Measurements from ENCODE around the gene AMMECR1L. TPM values are rescaled to one million over a fixed set of nuclear protein-coding genes. Genes with fewer than 3 reads are reported as not detected.
"Not testable (repeated sequence)": the region's sequence is repeated elsewhere in the genome, so short reads cannot be mapped to it uniquely, and the experiment has no call there.

AMMECR1L gene
- 10 to 100 TPM in 2 of 4 donors, 1 to 10 TPM in 2; 8.2 to 14.2 (median 9.2) TPM for polyA plus RNA-seq
- long read RNA-seq, donor 1, result 0 reads
- long read RNA-seq, donor 2, result 0 reads
- long read RNA-seq, donor 3, full-length matches to known transcripts, result 1 of 1 reads
- long read RNA-seq, donor 3, partial matches to known transcripts, result 0 of 1 reads
- long read RNA-seq, donor 3, other reads (novel, unspliced or antisense), result 0 of 1 reads
- long read RNA-seq, donor 4, result 0 reads
- long read RNA-seq, donor 5, result 0 reads
- long read RNA-seq, donor 6, full-length matches to known transcripts, result 2 of 2 reads
- long read RNA-seq, donor 6, partial matches to known transcripts, result 0 of 2 reads
- long read RNA-seq, donor 6, other reads (novel, unspliced or antisense), result 0 of 2 reads
- long read RNA-seq, donor 7, result 0 reads
- long read RNA-seq, donor 8, result 0 reads
- long read RNA-seq, donor 9, result 0 reads
- long read RNA-seq, donor 10, full-length matches to known transcripts, result 4 of 4 reads
- long read RNA-seq, donor 10, partial matches to known transcripts, result 0 of 4 reads
- long read RNA-seq, donor 10, other reads (novel, unspliced or antisense), result 0 of 4 reads

DNA sequence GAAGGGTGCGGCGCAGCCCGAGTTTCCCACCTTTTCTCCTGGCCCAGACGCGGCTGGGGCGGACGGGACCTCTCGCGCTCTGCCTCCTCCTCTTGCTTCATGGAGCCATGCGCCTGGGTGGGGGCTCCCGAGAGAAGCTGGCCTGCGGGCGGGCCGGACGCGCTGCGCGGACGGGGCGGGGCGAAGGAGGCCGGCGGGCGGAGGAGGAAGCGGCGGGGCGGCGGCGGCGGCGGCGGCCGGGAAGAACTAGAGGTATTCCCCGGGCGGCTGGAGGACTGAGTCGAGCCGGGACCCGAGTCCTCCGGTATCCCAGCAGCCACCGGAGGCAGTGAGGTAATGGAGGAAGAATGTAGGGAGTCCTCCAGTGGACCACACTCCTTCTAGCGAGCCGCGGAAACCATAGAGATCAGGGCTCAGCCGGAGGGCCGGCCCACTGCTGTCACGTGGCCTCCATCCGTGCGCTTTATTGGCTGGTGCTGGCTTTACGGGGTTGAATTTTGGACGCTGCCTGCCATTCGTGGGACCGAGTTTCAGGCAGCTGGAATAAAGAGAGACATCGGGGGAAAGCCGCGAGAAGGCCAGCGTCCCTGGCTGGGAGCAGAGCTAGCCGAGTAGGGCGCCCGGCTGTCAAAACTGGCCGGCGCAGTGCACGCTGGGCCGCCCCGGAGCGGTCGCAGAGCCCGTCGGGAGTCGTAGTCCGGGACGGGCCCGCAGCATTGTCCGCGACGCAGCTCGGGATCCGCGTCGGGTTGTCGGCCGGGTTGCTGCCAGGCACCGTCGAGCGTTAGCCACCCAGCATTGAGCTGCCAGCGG lies at the start of gene AMMECR1L:
AMMECR1L (minus strand) TSS at position 177 of the 813 bp plus-strand sequence. CDS start 11,722 bp downstream, outside the sequence.
- peaks cover 0 to 21% (median 12%) of the 10 kb centered on the region in 3 donors for H3K4me1 ChIP-seq (ENCODE audit: control insufficient read depth in 3 of 3, insufficient read depth in 2 of 3, low read depth in 1 of 3, low read length in 2 of 3)
- not testable (repeated sequence) for H3K27me3 ChIP-seq (ENCODE audit: control insufficient read depth in 3 of 3, insufficient read depth in 3 of 3, low read length in 3 of 3); H3K9me3 ChIP-seq (ENCODE audit: control insufficient read depth in 2 of 2, insufficient read depth in 1 of 2, low read depth in 1 of 2, low read length in 1 of 2); FAIRE-seq
- peaks cover 0 to 12% (median 0%) of the 10 kb centered on the region in 3 donors for H3K36me3 ChIP-seq (ENCODE audit: control insufficient read depth in 3 of 3, insufficient read depth in 2 of 3, low read depth in 1 of 3, low read length in 3 of 3)
- DNase-seq, result peak; percentile 65 to 88
- WGBS, 3 donors, result 0 to 1% (median 0%) methylated on average over 24 to 76 of the region's 85 CpGs
- H3K27ac ChIP-seq (ENCODE audit: low read depth in 1 of 3, low read length in 2 of 3), result peak within 1 kb of the TSS; percentile 73 to 92 (median 90)
- H3K4me3 ChIP-seq (ENCODE audit: low read depth in 1 of 3, low read length in 3 of 3), result peak within 1 kb of the TSS; percentile 41 to 62 (median 58)

GRCh38 chr2:127935337-127935736 lies 49.6 kb upstream of the AMMECR1L start:
- no peaks in the 10 kb centered on the region for H3K27me3 ChIP-seq (ENCODE audit: control insufficient read depth in 3 of 3, insufficient read depth in 3 of 3, low read length in 3 of 3)
- no peaks in the 10 kb centered on the region for H3K9me3 ChIP-seq (ENCODE audit: control insufficient read depth in 2 of 2, insufficient read depth in 1 of 2, low read depth in 1 of 2, low read length in 1 of 2)
- no peaks in the 10 kb centered on the region for H3K4me1 ChIP-seq (ENCODE audit: control insufficient read depth in 3 of 3, insufficient read depth in 2 of 3, low read depth in 1 of 3, low read length in 2 of 3)
- peaks cover 0 to under 1% (median under 1%) of the 10 kb centered on the region in 3 donors for H3K36me3 ChIP-seq (ENCODE audit: control insufficient read depth in 3 of 3, insufficient read depth in 2 of 3, low read depth in 1 of 3, low read length in 3 of 3)
- FAIRE-seq, result no peak
- no peak for DNase-seq
- no peak overlapping the region for H3K27ac ChIP-seq (ENCODE audit: low read depth in 1 of 3, low read length in 2 of 3)
- 88 to 91% (median 89%) methylated on average over 6 of the region's 6 CpGs for WGBS, 3 donors
- H3K4me3 ChIP-seq (ENCODE audit: low read depth in 1 of 3, low read length in 3 of 3), result no peak overlapping the region

- Histone ChIP-seq H3K27me3 (ENCODE audit: control insufficient read depth in 3 of 3, insufficient read depth in 3 of 3, low read length in 3 of 3) (no peaks in the 10 kb centered on the region), H3K27ac (ENCODE audit: low read depth in 1 of 3, low read length in 2 of 3) (no peak overlapping the region), H3K4me1 (ENCODE audit: control insufficient read depth in 3 of 3, insufficient read depth in 2 of 3, low read depth in 1 of 3, low read length in 2 of 3) (no peaks in the 10 kb centered on the region), H3K4me3 (ENCODE audit: low read depth in 1 of 3, low read length in 3 of 3) (no peak overlapping the region), H3K9me3 (ENCODE audit: control insufficient read depth in 2 of 2, insufficient read depth in 1 of 2, low read depth in 1 of 2, low read length in 1 of 2) (no peaks in the 10 kb centered on the region), H3K36me3 (ENCODE audit: control insufficient read depth in 3 of 3, insufficient read depth in 2 of 3, low read depth in 1 of 3, low read length in 3 of 3) (no peaks in the 10 kb centered on the region)
- peak in 1 of 2 donors; percentile 5 for DNase-seq
- no peak for FAIRE-seq
- 51 to 60% (median 55%) methylated on average over 7 of the region's 7 CpGs for WGBS, 3 donors
These were observed 46.6 kb upstream of the AMMECR1L start for GRCh38 chr2:127932199-127932876.

DNA sequence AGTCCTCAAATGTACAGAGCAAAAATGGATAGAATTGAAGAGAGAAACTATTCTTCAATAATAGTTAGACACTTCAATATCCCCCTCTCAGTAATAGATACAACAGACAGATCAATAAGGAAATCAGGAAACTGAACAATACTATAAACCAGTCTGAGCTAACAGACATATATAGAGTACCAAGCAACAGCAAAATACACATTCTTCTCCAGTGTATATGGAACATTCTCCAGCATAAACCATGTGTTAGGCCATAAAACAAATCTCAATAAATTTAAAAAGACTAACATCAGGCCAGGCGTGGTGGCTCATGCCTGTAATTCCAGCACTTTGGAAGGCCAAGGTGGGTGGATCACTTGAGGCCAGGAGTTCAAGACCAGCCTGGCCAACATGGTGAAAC lies 43.7 kb upstream of the AMMECR1L start:
- Histone ChIP-seq H3K4me3 (ENCODE audit: low read depth in 1 of 3, low read length in 3 of 3) (no peak overlapping the region), H3K9me3 (ENCODE audit: control insufficient read depth in 2 of 2, insufficient read depth in 1 of 2, low read depth in 1 of 2, low read length in 1 of 2) (peaks cover 0 to 7% of the 10 kb centered on the region in 2 donors), H3K4me1 (ENCODE audit: control insufficient read depth in 3 of 3, insufficient read depth in 2 of 3, low read depth in 1 of 3, low read length in 2 of 3) (no peaks in the 10 kb centered on the region), H3K27me3 (ENCODE audit: control insufficient read depth in 3 of 3, insufficient read depth in 3 of 3, low read length in 3 of 3) (no peaks in the 10 kb centered on the region), H3K27ac (ENCODE audit: low read depth in 1 of 3, low read length in 2 of 3) (no peak overlapping the region), H3K36me3 (ENCODE audit: control insufficient read depth in 3 of 3, insufficient read depth in 2 of 3, low read depth in 1 of 3, low read length in 3 of 3) (no peaks in the 10 kb centered on the region)
- WGBS, 3 donors, result 72 to 85% (median 77%) methylated on average over 1 of the region's 1 CpG
- DNase-seq (no peak), FAIRE-seq (no peak)

DNA sequence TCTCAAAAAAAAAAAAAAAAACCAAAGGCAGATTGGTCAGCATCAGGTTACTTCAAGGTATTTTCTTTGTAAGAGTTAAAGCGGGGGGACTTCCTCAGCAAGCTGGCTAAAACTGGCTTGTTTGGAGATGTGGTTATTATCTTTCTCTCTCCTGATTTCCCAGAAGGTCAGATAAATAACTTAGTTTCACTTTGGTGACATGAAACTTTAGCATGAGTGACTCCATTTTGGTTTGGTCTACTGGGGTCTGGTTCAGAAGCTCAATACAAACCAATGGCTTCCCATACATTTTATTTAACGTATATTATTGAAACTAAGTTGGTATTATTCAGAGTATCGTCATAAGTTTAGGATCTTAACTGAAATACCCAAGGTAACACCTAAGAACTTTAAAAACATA lies 41.6 kb upstream of the AMMECR1L start:
- FAIRE-seq (no peak), DNase-seq (no peak)
- Histone ChIP-seq H3K9me3 (ENCODE audit: control insufficient read depth in 2 of 2, insufficient read depth in 1 of 2, low read depth in 1 of 2, low read length in 1 of 2) (peaks cover 0 to 7% of the 10 kb centered on the region in 2 donors), H3K4me1 (ENCODE audit: control insufficient read depth in 3 of 3, insufficient read depth in 2 of 3, low read depth in 1 of 3, low read length in 2 of 3) (no peaks in the 10 kb centered on the region), H3K4me3 (ENCODE audit: low read depth in 1 of 3, low read length in 3 of 3) (no peak overlapping the region), H3K36me3 (ENCODE audit: control insufficient read depth in 3 of 3, insufficient read depth in 2 of 3, low read depth in 1 of 3, low read length in 3 of 3) (no peaks in the 10 kb centered on the region), H3K27me3 (ENCODE audit: control insufficient read depth in 3 of 3, insufficient read depth in 3 of 3, low read length in 3 of 3) (no peaks in the 10 kb centered on the region), H3K27ac (ENCODE audit: low read depth in 1 of 3, low read length in 2 of 3) (no peak overlapping the region)
- 93 to 95% (median 94%) methylated on average over 3 of the region's 3 CpGs for WGBS, 3 donors

DNA sequence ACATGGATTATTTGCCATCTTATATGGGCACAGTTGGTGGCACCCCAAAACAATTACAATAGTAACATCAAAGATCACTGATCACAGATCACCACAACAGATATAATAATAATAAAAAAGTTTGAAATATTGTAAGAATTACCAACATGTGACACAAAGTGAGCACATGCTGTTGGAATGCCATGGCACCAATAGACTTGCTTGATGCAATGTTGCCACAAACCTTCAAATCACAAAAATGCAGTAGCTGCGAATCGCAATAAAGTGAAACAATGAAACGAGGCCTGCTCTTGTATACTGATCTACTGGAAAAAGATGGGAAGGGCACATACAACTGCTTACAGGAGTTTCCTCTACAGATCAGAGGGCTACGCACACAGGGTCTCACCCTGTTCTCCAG lies 32.2 kb upstream of the AMMECR1L start:
- Histone ChIP-seq H3K4me1 (ENCODE audit: control insufficient read depth in 3 of 3, insufficient read depth in 2 of 3, low read depth in 1 of 3, low read length in 2 of 3) (no peaks in the 10 kb centered on the region), H3K4me3 (ENCODE audit: low read depth in 1 of 3, low read length in 3 of 3) (no peak overlapping the region), H3K27ac (ENCODE audit: low read depth in 1 of 3, low read length in 2 of 3) (no peak overlapping the region), H3K36me3 (ENCODE audit: control insufficient read depth in 3 of 3, insufficient read depth in 2 of 3, low read depth in 1 of 3, low read length in 3 of 3) (no peaks in the 10 kb centered on the region), H3K9me3 (ENCODE audit: control insufficient read depth in 2 of 2, insufficient read depth in 1 of 2, low read depth in 1 of 2, low read length in 1 of 2) (no peaks in the 10 kb centered on the region), H3K27me3 (ENCODE audit: control insufficient read depth in 3 of 3, insufficient read depth in 3 of 3, low read length in 3 of 3) (no peaks in the 10 kb centered on the region)
- 95 to 98% (median 98%) methylated on average over 4 of the region's 4 CpGs for WGBS, 3 donors
- FAIRE-seq, result no peak
- no peak for DNase-seq

DNA sequence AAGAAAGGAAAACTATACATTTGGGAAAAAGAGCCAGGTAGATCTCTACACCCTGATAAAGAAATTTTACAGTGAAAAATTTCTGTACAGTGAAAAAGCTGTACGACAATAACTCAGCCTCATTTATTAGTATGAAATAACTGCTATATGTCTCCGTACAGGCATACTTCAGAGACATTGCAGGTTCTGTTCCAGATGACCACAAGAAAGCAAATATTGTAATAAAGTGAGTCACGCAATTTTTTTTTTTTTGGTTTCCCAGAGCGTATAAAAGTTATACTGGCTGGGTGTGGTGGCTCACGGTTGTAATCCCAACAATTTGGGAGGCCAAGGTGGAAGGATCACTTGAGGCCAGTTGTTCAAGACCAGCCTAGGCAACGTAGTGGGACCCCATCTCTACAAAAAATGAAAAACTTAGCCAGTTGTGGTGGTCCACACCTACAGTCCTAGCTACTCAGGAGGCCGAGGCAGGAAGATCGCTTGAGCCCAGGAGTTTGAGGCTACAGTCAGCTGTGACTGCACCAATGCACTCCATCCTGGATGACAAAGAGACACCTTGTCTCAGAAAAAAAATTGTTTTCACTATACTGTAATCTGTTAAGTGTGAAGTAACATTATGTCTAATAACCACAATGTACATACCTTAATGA lies 28.2 kb upstream of the AMMECR1L start:
- Histone ChIP-seq H3K27ac (ENCODE audit: low read depth in 1 of 3, low read length in 2 of 3) (no peak overlapping the region), H3K27me3 (ENCODE audit: control insufficient read depth in 3 of 3, insufficient read depth in 3 of 3, low read length in 3 of 3) (no peaks in the 10 kb centered on the region), H3K36me3 (ENCODE audit: control insufficient read depth in 3 of 3, insufficient read depth in 2 of 3, low read depth in 1 of 3, low read length in 3 of 3) (no peaks in the 10 kb centered on the region), H3K4me3 (ENCODE audit: low read depth in 1 of 3, low read length in 3 of 3) (no peak overlapping the region), H3K4me1 (ENCODE audit: control insufficient read depth in 3 of 3, insufficient read depth in 2 of 3, low read depth in 1 of 3, low read length in 2 of 3) (no peaks in the 10 kb centered on the region), H3K9me3 (ENCODE audit: control insufficient read depth in 2 of 2, insufficient read depth in 1 of 2, low read depth in 1 of 2, low read length in 1 of 2) (no peaks in the 10 kb centered on the region)
- WGBS, 3 donors, result 70 to 85% (median 82%) methylated on average over 8 of the region's 8 CpGs
- DNase-seq, result no peak
- no peak for FAIRE-seq

Measured in small intestine (tissue), 16 donors.